HepG2 (cell line): ENCODE data around the gene CD300LF. TPM values are rescaled to one million over a fixed set of nuclear protein-coding genes. Genes with fewer than 3 reads are reported as not detected.

ENCODE experiments used
- AGO1 ChIP-seq: fragments of 200-400 bp; formaldehyde crosslinking; IDR thresholded peaks from 2 replicates; pipeline ENCODE4 v1.6.1; 2017; ENCODE audit warnings: mild to moderate bottlenecking, low read depth, low read length, moderate library complexity; ENCODE audit not compliant: poor library complexity, severe bottlenecking
- HCFC1 ChIP-seq: fragments of 150-350 bp; IDR thresholded peaks from 2 replicates; pipeline ENCODE4 v1.6.1; 2014; ENCODE audit warnings: low read depth, low read length
- MAX ChIP-seq: IDR thresholded peaks from 2 replicates; pipeline ENCODE4 v1.6.1; 2012; ENCODE audit warnings: inconsistent platforms
- PREB ChIP-seq: sonication (generic); formaldehyde crosslinking; IDR thresholded peaks from 2 replicates; pipeline ENCODE4 v1.4.0; 2020; ENCODE audit warnings: missing genetic modification reagents
- SUZ12 ChIP-seq: fragments of 150-350 bp; IDR thresholded peaks from 2 replicates; pipeline ENCODE4 v1.6.1; 2014; ENCODE audit warnings: low read depth, low read length
- ZGPAT ChIP-seq: IDR thresholded peaks from 2 replicates; pipeline ENCODE4 v1.6.1; 2016; ENCODE audit warnings: mild to moderate bottlenecking
- ZNF329 ChIP-seq: sonication (generic); formaldehyde crosslinking; IDR thresholded peaks from 2 replicates; pipeline ENCODE4 v1.9.0; 2021; ENCODE audit warnings: low read depth, mild to moderate bottlenecking, missing genetic modification reagents
- ZNF44 ChIP-seq: sonication (generic); formaldehyde crosslinking; IDR thresholded peaks from 2 replicates; pipeline ENCODE4 v1.5.1; 2020; ENCODE audit warnings: mild to moderate bottlenecking, missing genetic modification reagents
- ZNF704 ChIP-seq: sonication (generic); formaldehyde crosslinking; IDR thresholded peaks from 2 replicates; pipeline ENCODE4 v1.8.1; 2023; ENCODE audit warnings: mild to moderate bottlenecking, inconsistent platforms, moderate library complexity, missing genetic modification reagents, borderline replicate concordance
- polyA plus RNA-seq, 8 experiments: library from polyadenylated mRNA; depleted of rRNA in 3 of 8; stranded (reverse) in 7 of 8; unstranded in 1 of 8; fragments of >200 nt; fragmentation: Illumina TruSeq in 4 of 8; extraction: Trizol in 4 of 8; gene quantifications; 2 replicates each; pipeline versions ENCODE4 v1.2.1 to v1.2.3, GENCODE V29; 2011 to 2016; ENCODE audit warnings: low read depth in 4 of 8, missing spikeins in 1 of 8, mixed read lengths in 1 of 8; ENCODE audit not compliant: insufficient read depth in 1 of 8
- total RNA-seq, 5 experiments: library from RNA; depleted of rRNA; stranded (reverse); fragments of >200 nt; fragmentation: Illumina TruSeq; extraction: Trizol; gene quantifications; 2 replicates each; pipeline ENCODE4 v1.2.3, GENCODE V29; 2016; ENCODE audit warnings: low read depth in 1 of 5
- TF ChIP-seq, protein P1 (sequence below): sonication (generic); formaldehyde crosslinking; IDR thresholded peaks from 2 replicates; pipeline ENCODE4 v1.5.0; 2020; ENCODE audit warnings: mild to moderate bottlenecking, missing genetic modification reagents, borderline replicate concordance
- TF ChIP-seq, protein P2 (sequence below): sonication (generic); formaldehyde crosslinking; conservative IDR thresholded peaks from 2 replicates; pipeline ENCODE4 v1.4.0; 2020; ENCODE audit warnings: mild to moderate bottlenecking, missing genetic modification reagents, moderate library complexity
- TF ChIP-seq, protein P3 (sequence below): sonication (generic); formaldehyde crosslinking; IDR thresholded peaks from 2 replicates; pipeline ENCODE4 v1.4.0; 2020; ENCODE audit warnings: missing genetic modification reagents

Gene CD300LF
- total and polyA plus RNA-seq, 2 of the 13 experiments (the other 11 are each of a cell fraction or from before 2014, with no cell fraction given): not detected

DNA sequence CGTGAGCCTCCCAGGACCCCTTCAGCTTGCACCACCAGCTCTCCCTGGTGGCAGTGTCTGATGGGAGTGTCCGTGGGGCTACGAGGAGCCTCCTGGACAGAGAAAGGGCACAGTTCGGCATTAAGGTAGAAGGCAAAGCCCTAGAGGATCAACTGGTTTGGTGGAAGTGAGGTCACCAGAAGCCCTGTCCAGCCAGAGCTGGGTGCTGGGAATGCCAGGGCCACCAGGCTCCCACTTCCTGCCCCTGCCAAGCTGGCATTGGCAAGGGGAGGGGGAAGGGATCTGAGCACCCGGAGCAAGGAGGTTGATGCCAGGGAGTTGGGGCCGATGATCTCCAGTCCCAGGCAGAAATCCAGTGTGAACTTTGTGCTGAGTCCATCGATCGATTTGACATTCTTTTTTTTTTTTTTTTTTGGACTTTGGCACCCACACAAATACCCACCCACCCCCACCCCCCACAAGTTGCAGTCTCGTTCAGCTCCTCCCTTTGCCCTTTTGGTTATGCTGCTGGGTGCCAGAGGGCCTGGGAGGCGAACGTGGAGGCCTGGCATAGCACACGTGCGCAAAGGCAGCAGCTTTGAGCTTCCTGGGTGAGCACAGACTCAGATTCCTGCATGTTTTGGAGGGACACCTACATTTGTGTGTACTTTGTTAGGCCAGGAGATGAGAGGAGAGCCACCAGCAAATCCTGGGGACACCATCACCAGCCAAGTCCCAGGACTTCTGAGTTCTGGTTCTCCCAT is 37.8 kb upstream of the CD300LF start (continued):
- TF ChIP-seq, protein P1, sequence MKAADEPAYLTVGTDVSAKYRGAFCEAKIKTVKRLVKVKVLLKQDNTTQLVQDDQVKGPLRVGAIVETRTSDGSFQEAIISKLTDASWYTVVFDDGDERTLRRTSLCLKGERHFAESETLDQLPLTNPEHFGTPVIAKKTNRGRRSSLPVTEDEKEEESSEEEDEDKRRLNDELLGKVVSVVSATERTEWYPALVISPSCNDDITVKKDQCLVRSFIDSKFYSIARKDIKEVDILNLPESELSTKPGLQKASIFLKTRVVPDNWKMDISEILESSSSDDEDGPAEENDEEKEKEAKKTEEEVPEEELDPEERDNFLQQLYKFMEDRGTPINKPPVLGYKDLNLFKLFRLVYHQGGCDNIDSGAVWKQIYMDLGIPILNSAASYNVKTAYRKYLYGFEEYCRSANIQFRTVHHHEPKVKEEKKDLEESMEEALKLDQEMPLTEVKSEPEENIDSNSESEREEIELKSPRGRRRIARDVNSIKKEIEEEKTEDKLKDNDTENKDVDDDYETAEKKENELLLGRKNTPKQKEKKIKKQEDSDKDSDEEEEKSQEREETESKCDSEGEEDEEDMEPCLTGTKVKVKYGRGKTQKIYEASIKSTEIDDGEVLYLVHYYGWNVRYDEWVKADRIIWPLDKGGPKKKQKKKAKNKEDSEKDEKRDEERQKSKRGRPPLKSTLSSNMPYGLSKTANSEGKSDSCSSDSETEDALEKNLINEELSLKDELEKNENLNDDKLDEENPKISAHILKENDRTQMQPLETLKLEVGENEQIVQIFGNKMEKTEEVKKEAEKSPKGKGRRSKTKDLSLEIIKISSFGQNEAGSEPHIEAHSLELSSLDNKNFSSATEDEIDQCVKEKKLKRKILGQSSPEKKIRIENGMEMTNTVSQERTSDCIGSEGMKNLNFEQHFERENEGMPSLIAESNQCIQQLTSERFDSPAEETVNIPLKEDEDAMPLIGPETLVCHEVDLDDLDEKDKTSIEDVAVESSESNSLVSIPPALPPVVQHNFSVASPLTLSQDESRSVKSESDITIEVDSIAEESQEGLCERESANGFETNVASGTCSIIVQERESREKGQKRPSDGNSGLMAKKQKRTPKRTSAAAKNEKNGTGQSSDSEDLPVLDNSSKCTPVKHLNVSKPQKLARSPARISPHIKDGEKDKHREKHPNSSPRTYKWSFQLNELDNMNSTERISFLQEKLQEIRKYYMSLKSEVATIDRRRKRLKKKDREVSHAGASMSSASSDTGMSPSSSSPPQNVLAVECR: peak; percentile 86
- TF ChIP-seq HCFC1 (no peak), ZNF44 (CRISPR knock-in tag) (no peak), ZNF329 (CRISPR knock-in tag) (peak; percentile 58; the same call in 1 of the 2 replicates), ZGPAT (CRISPR knock-in tag) (peak; percentile 97), AGO1 (no peak), ZNF704 (CRISPR knock-in tag) (no peak), PREB (CRISPR knock-in tag) (no peak), SUZ12 (no peak), MAX (peak; percentile 98)
- TF ChIP-seq, protein P2, sequence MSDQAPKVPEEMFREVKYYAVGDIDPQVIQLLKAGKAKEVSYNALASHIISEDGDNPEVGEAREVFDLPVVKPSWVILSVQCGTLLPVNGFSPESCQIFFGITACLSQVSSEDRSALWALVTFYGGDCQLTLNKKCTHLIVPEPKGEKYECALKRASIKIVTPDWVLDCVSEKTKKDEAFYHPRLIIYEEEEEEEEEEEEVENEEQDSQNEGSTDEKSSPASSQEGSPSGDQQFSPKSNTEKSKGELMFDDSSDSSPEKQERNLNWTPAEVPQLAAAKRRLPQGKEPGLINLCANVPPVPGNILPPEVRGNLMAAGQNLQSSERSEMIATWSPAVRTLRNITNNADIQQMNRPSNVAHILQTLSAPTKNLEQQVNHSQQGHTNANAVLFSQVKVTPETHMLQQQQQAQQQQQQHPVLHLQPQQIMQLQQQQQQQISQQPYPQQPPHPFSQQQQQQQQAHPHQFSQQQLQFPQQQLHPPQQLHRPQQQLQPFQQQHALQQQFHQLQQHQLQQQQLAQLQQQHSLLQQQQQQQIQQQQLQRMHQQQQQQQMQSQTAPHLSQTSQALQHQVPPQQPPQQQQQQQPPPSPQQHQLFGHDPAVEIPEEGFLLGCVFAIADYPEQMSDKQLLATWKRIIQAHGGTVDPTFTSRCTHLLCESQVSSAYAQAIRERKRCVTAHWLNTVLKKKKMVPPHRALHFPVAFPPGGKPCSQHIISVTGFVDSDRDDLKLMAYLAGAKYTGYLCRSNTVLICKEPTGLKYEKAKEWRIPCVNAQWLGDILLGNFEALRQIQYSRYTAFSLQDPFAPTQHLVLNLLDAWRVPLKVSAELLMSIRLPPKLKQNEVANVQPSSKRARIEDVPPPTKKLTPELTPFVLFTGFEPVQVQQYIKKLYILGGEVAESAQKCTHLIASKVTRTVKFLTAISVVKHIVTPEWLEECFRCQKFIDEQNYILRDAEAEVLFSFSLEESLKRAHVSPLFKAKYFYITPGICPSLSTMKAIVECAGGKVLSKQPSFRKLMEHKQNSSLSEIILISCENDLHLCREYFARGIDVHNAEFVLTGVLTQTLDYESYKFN (CRISPR knock-in tag): peak; percentile 98
- TF ChIP-seq, protein P3, sequence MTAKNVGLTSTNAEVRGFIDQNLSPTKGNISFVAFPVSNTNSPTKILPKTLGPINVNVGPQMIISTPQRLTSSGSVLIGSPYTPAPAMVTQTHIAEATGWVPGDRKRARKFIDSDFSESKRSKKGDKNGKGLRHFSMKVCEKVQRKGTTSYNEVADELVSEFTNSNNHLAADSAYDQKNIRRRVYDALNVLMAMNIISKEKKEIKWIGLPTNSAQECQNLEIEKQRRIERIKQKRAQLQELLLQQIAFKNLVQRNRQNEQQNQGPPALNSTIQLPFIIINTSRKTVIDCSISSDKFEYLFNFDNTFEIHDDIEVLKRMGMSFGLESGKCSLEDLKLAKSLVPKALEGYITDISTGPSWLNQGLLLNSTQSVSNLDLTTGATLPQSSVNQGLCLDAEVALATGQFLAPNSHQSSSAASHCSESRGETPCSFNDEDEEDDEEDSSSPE (CRISPR knock-in tag): peak; percentile 72; the same call in 1 of the 2 replicates
